Lower leg skin (tissue), 3 donors: ENCODE data around the gene GMEB2.

Experiments
- CTCF ChIP-seq, 3 donors: fragments of 450-650 bp; IDR thresholded peaks; one replicate each; pipeline ENCODE4 v1.5.1; 2016; ENCODE audit warnings: antibody characterized with exemption in 3 of 3, mild to moderate bottlenecking in 3 of 3, moderate library complexity in 2 of 3
- POLR2A ChIP-seq, 2 donors: fragments of 450-650 bp; IDR thresholded peaks; one replicate each; pipeline ENCODE4 v1.6.1; 2016 to 2017; ENCODE audit warnings: antibody characterized with exemption in 2 of 2, mild to moderate bottlenecking in 1 of 2, moderate library complexity in 1 of 2

DNA sequence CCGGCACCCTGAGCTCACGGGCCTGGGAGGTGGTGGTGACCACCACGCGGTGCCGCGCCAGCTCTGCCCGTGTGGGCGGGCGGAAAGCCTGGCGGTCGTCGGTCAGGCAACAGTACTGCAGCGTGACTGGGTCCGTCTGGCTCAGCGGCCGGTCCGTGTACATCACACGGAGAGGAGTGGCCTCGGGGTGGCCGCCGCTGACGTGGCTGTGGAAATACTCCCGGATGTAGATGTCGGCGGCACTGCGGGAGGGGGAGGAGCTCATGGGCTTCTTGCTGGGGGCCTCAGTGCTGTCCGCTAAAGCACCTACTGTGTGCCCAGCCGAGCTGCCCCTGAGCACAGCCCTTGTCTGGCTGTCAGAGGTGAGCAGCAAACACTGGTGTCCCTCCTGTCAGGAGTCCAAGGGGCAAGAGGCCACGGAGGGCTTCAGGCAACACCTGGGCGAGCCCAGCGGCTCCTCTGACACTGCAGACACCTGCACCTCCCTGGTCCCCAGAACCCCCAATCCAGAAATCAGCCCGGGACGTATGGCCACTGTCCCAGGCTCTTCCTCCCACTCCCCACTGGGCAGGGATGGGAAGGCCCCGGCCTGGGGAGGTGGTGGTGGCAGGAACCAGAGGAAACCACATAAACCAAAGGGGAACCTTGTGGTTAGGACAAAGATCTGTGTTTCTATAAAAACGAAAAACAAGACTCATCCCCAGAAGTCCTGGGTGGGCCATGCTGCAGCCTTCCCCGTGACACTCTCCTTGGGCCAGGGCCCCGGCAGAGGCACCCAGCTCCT, 59.3 kb downstream of the GMEB2 start:
- no peak for TF ChIP-seq CTCF (IDR thresholded peaks at IDR 0.05)
- no peak for TF ChIP-seq POLR2A (IDR thresholded peaks at IDR 0.05)
